Heart left ventricle (tissue), 16 donors: ENCODE data around the gene ENTPD3. TPM values are rescaled to one million over a fixed set of nuclear protein-coding genes. Genes with fewer than 3 reads are reported as not detected.

Source experiments
- ATAC-seq, 4 donors: fragments of 200-7000 bp; cut with Tn5 transposase; one replicate each; pipeline ENCODE4 v1.9.1; 2020 to 2022; ENCODE audit warnings: moderate library complexity in 4 of 4, mild to moderate bottlenecking in 3 of 4, moderate number of reproducible peaks in 1 of 4
- DNase-seq, 5 donors: peaks; one replicate each; pipeline ENCODE4 v3.0.0-alpha.2; 2020
- H3K27ac ChIP-seq, 12 donors: fragments of 200-600 bp; sonication (generic) in 4 of 12; one replicate each; pipeline versions ENCODE4 v1.5.0 to v1.8.0; 2016 to 2022; ENCODE audit warnings: mild to moderate bottlenecking in 2 of 12
- H3K27me3 ChIP-seq, 9 donors: fragments of 200-600 bp; sonication (generic) in 2 of 9; one replicate each; pipeline versions ENCODE4 v1.5.1 to v1.8.0; 2016 to 2022; ENCODE audit warnings: mild to moderate bottlenecking in 3 of 9
- H3K36me3 ChIP-seq, 9 donors: fragments of 200-600 bp; sonication (generic) in 2 of 9; one replicate each; pipeline versions ENCODE4 v1.5.0 to v1.8.0; 2018 to 2022; ENCODE audit warnings: mild to moderate bottlenecking in 2 of 9
- H3K4me1 ChIP-seq, 12 donors: fragments of 200-600 bp; sonication (generic) in 4 of 12; one replicate each; pipeline versions ENCODE4 v1.5.0 to v1.8.0; 2016 to 2022; ENCODE audit warnings: mild to moderate bottlenecking in 3 of 12
- H3K4me3 ChIP-seq, 12 donors: fragments of 200-600 bp; sonication (generic) in 4 of 12; one replicate each; pipeline versions ENCODE4 v1.5.0 to v1.8.0; 2017 to 2022; ENCODE audit warnings: mild to moderate bottlenecking in 9 of 12, moderate library complexity in 4 of 12
- H3K9me3 ChIP-seq, 12 donors: fragments of 200-600 bp; sonication (generic) in 4 of 12; one replicate each; pipeline versions ENCODE4 v1.5.0 to v1.8.0; 2016 to 2022; ENCODE audit warnings: mild to moderate bottlenecking in 1 of 12
- CTCF ChIP-seq, 12 donors: fragments of 200-600 bp; sonication (generic) in 4 of 12; IDR thresholded peaks; one replicate each; pipeline versions ENCODE4 v1.5.0 to v1.8.0; 2018 to 2022; ENCODE audit warnings: antibody characterized with exemption in 12 of 12, mild to moderate bottlenecking in 5 of 12
- POLR2A ChIP-seq, 2 donors: fragments of 450-650 bp; IDR thresholded peaks; one replicate each; pipeline ENCODE4 v1.6.1; 2017; ENCODE audit warnings: antibody characterized with exemption in 2 of 2, mild to moderate bottlenecking in 2 of 2, moderate library complexity in 2 of 2
- WGBS, 4 donors: extraction: QIAGEN DNeasy Blood & Tissue Kit in 2 of 4; methylation state at CpG; one replicate each; pipeline versions ENCODE4 v1.1.5 to v1.1.7; 2013 to 2018; 5-methylcytosine and 5-hydroxymethylcytosine counted together
- intact Hi-C, 10 donors: fragments of 100-400 bp; cut with DNase I; formaldehyde crosslinking; loops; one replicate each; pipeline versions ENCODE4 v1.11.1 to v1.14.2; 2022
- long read RNA-seq, 3 donors: library from polyadenylated mRNA; unstranded; transcript quantifications; one replicate each; pipeline ENCODE4 v2.0.0, GENCODE V29; 2020 to 2021
- polyA plus RNA-seq, 2 donors: library from polyadenylated mRNA; stranded (reverse); fragments of 200-250 nt; gene quantifications; one replicate each; pipeline ENCODE4 v1.2.3, GENCODE V29; 2013
- total RNA-seq, 9 donors: library from RNA; depleted of rRNA in 2 of 9; stranded (reverse); fragments of >200 nt in 2 of 9; fragmentation: NEBNext Ultra II Directional in 3 of 9; extraction: Animal tissue kit (Norgen Biotek cat#: 25700) in 3 of 9; gene quantifications; one replicate each; pipeline versions ENCODE4 v1.1.0 to v1.2.4, GENCODE V29; 2016 to 2023
- donor health status: ischemic (EF 13 %, LVEDD 7.1; RV severe dilation, severe dysfunction).
- donor health status: healthy with polysubstance abuse.
- donor health status: DM: no; HTN: yes; CAD: no.
- donor health status: DM: no; HTN: no; CAD: no.
- donor health status: ischemic (EF 25% LVEDD 6.9; RV normal size, moderate dysfunction).
- donor health status: ischemic (EF 25% LVEDD 5.7; RV mildly dilated, moderate dysfunction).
- donor health status: healthy.
- donor health status: DM: yes; HTN: yes; CAD: no.
- donor health status: ischemic (EF 35%, LVEDD 5.7; RV mildly dilated, moderate dysfunction).
- donor health status: nonischemic (EF 11% LVEDD 7.7; RV severe dilation, severe dysfunction).
- donor health status: DM: yes; HTN: yes; CAD: no.
- donor health status: PGD.
- donor health status: ischemic (EF 29% LVEDD 5.4; RV normal size, mild dysfunction).
- donor health status: nonischemic (EF 23%, LVEDD 6.1; RV moderate dilation, normal function).

Gene ENTPD3
- total RNA-seq = under 1 TPM; 0.12 to 0.83 (median 0.39) TPM
- polyA plus RNA-seq = under 1 TPM; 0.19 to 0.30 TPM
- long read RNA-seq, donor 1 = 0 reads
- long read RNA-seq, donor 2 = 0 reads
- long read RNA-seq, donor 3 = 0 reads

GRCh38 chr3:40387001-40387894 is at the start of gene ENTPD3:
TSS of gene ENTPD3 (plus strand) at chr3:40387184. CDS start at chr3:40388058, 874 bp downstream.
- DNase-seq = peak in 1 of 5 donors; percentile 62
- WGBS, 4 donors = 9 to 24% (median 14%) methylated on average over 26 to 49 of the region's 49 CpGs
- H3K4me1 ChIP-seq = peaks cover 0 to 13% (median 2%) of the 10 kb centered on the region in 12 donors
- peaks cover 0 to 9% (median 0%) of the 10 kb centered on the region in 9 donors for H3K27me3 ChIP-seq
- H3K9me3 ChIP-seq = no peaks in the 10 kb centered on the region
- ATAC-seq = peak in 3 of 4 donors; percentile 71 to 82 (median 80)
- intact Hi-C loops = no loop called here
- H3K4me3 ChIP-seq = peak within 1 kb of the TSS in 11 of 12 donors; percentile 19 to 60 (median 48)
- peaks cover 0 to 6% (median 0%) of the 10 kb centered on the region in 9 donors for H3K36me3 ChIP-seq
- TF ChIP-seq POLR2A (IDR thresholded peaks at IDR 0.05) (no peak), CTCF (IDR thresholded peaks at IDR 0.05) (no peak)
- H3K27ac ChIP-seq = no peak within 1 kb of the TSS

GRCh38 chr3:40339871-40340270 is 47.1 kb upstream of the ENTPD3 start:
- ATAC-seq = no peak
- 67 to 83% (median 74%) methylated on average over 1 of the region's 1 CpG for WGBS, 4 donors
- TF ChIP-seq CTCF (IDR thresholded peaks at IDR 0.05) (no peak), POLR2A (IDR thresholded peaks at IDR 0.05) (no peak)
- intact Hi-C loops = loop anchor here in 4 of 10 donors (10.0 kb wide), 4 partner anchors 95 to 1545 kb away; partner anchors contain the start of gene RPL14 (in 1 of the 4)
- Histone ChIP-seq H3K36me3 (no peaks in the 10 kb centered on the region), H3K4me3 (no peak overlapping the region), H3K27me3 (no peaks in the 10 kb centered on the region), H3K4me1 (no peaks in the 10 kb centered on the region), H3K27ac (no peak overlapping the region), H3K9me3 (no peaks in the 10 kb centered on the region)
- no peak for DNase-seq

GRCh38 chr3:40340541-40341170 is 46.3 kb upstream of the ENTPD3 start:
- Histone ChIP-seq H3K9me3 (no peaks in the 10 kb centered on the region), H3K4me3 (no peak overlapping the region), H3K27me3 (no peaks in the 10 kb centered on the region), H3K27ac (no peak overlapping the region), H3K36me3 (no peaks in the 10 kb centered on the region), H3K4me1 (no peaks in the 10 kb centered on the region)
- no peak for DNase-seq
- 71 to 76% (median 73%) methylated on average over 1 of the region's 1 CpG for WGBS, 4 donors
- intact Hi-C loops = no loop called here
- TF ChIP-seq CTCF (IDR thresholded peaks at IDR 0.05) (no peak), POLR2A (IDR thresholded peaks at IDR 0.05) (no peak)
- ATAC-seq = no peak

- TF ChIP-seq POLR2A (IDR thresholded peaks at IDR 0.05) = no peak
- no peak for TF ChIP-seq CTCF (IDR thresholded peaks at IDR 0.05)
- no peaks in the 10 kb centered on the region for H3K9me3 ChIP-seq
- no peaks in the 10 kb centered on the region for H3K36me3 ChIP-seq
- H3K27ac ChIP-seq = no peak overlapping the region
- no peak for ATAC-seq
- no peak overlapping the region for H3K4me3 ChIP-seq
- H3K27me3 ChIP-seq = no peaks in the 10 kb centered on the region
- DNase-seq = no peak
- no peaks in the 10 kb centered on the region for H3K4me1 ChIP-seq
- intact Hi-C loops = no loop called here
Observed at GRCh38 chr3:40341671-40342070, 45.3 kb upstream of the ENTPD3 start.
